ENCODE measurements around the gene CACNA1C. TPM values are rescaled to one million over a fixed set of nuclear protein-coding genes. Genes with fewer than 3 reads are reported as not detected.

The CACNA1C gene
- total and polyA plus RNA-seq, 5 donors, result 34.6 to 163 (median 123) TPM

DNA sequence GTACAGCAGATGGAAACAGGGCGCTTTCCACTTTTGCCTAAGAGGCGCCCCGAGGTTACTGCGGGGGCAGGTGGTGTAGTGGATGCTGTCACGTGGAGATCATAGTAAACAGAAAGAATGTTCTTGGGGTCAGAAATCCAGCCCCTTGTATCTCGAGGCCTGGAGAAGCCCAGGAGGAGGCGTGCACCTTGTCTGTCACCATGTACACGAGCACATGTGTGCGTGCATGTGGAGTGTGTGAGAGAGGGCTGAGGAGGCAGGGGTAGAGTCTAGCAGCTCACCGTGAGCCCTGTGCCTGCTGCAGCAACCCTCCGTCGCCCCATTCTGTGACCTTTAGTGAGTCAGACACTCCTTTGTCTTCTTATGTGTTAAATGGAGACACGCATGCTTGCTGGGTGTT, 59.0 kb downstream of the CACNA1C start:
- H3K27ac ChIP-seq (ENCODE audit: low read length), result peak overlapping the region; percentile 40
- no peaks in the 10 kb centered on the region for H3K27me3 ChIP-seq (ENCODE audit: control insufficient read depth, insufficient read depth)
- intact Hi-C loops (cut with DNase I), result no loop called here
- no peak overlapping the region for H3K4me3 ChIP-seq (ENCODE audit: low read length)
- H3K4me1 ChIP-seq (ENCODE audit: control insufficient read depth, insufficient read depth, low read length), result peaks cover 14% of the 10 kb centered on the region
- ATAC-seq (no peak), DNase-seq (no peak)
- H3K9me3 ChIP-seq (ENCODE audit: control insufficient read depth, low read length), result no peaks in the 10 kb centered on the region
- WGBS, result 68% methylated on average over 13 of the region's 13 CpGs

DNA sequence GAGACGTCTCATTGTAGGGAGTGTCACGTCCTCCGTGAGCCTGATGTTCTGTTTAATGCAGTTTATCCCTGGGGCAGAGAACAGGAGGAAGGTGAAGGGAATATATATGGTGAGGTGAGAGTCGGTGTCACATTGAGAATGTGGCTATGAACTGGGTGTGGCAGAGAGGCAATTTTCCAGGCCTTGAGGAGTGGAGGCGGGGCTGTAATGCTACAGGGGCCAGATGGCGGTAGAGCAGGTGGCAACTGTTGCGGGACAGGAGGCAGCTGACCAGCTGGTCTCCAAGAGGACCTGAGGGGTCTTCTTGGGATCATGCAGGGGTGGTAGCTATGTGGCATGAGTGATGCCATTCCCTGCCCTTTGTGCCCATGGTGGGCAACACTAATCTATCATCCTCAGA, 59.6 kb downstream of the CACNA1C start:
- Histone ChIP-seq H3K9me3 (ENCODE audit: control insufficient read depth, low read length) (no peaks in the 10 kb centered on the region), H3K27ac (ENCODE audit: low read length) (peak overlapping the region; percentile 40), H3K4me1 (ENCODE audit: control insufficient read depth, insufficient read depth, low read length) (peaks cover 14% of the 10 kb centered on the region), H3K27me3 (ENCODE audit: control insufficient read depth, insufficient read depth) (no peaks in the 10 kb centered on the region), H3K4me3 (ENCODE audit: low read length) (no peak overlapping the region)
- DNase-seq (no peak), ATAC-seq (no peak)
- WGBS, result 81% methylated on average over 7 of the region's 7 CpGs
- intact Hi-C loops (cut with DNase I), result no loop called here

DNA sequence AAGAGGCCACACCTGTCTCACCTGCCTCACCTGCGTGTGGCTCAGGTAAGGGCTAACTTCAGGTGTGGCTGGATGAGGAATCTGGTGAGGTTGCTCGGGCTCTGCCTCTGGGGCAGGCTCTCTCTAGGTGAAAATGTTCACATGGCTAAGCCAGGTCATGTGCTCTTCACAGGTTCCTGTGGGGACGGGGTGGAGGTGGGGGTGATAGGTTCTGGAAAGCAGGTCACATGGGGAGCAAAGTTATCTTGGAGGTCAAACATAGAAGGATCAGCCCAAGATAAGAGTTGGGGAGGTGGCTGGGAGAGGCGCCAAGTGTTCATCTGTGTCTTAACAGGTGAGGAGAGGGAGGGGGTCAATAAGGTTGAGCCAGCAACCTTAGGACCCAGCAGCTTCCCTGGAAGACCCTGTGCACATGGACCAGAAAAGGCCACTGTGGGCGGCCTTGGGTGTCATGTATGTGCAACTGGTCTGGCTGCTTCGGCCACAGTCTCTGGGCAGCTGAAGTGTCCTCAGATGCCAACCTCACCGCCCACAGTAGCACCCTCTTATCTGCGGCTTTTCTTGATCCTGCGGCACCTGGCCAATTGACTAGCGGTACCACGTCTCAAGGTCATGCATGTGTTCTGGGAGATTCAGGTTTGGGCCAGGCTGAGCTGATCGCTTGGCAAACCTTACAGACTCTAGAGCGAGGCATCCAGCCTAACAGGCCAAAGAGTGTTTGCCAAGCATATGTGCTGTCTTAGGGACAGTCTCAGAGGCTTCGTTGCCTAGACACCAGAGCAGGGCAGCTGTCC, 60.5 kb downstream of the CACNA1C start:
- DNase-seq (peak; percentile 63 to 84 (median 82)), ATAC-seq (peak; percentile 74 to 81)
- no peak overlapping the region for H3K4me3 ChIP-seq (ENCODE audit: low read length)
- H3K4me1 ChIP-seq (ENCODE audit: control insufficient read depth, insufficient read depth, low read length), result peaks cover 14% of the 10 kb centered on the region
- intact Hi-C loops (cut with DNase I), result no loop called here
- H3K27me3 ChIP-seq (ENCODE audit: control insufficient read depth, insufficient read depth), result no peaks in the 10 kb centered on the region
- no peaks in the 10 kb centered on the region for H3K9me3 ChIP-seq (ENCODE audit: control insufficient read depth, low read length)
- WGBS, result 66% methylated on average over 14 of the region's 14 CpGs
- peak overlapping the region; percentile 88 for H3K27ac ChIP-seq (ENCODE audit: low read length)

DNA sequence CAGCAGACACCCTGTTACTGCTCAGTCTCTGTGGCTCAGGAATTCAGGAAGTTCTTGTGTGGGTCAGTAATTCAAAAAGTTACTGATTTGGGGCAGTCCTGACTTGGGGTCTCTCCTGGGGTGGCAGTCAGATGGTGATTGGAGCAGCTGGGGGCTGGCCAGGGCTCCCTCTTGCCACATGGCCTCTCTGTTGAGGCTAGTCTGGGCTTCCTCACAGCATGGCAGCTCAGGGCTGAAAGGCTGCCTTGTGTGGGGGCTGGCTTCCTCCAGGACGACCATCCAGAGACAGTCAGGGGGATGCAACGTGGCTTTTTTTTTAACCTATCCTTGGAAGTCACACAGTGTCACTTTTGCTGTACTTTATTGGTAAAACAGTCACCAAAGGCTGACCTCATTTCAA, 61.3 kb downstream of the CACNA1C start:
- H3K4me1 ChIP-seq (ENCODE audit: control insufficient read depth, insufficient read depth, low read length), result peaks cover 17% of the 10 kb centered on the region
- intact Hi-C loops (cut with DNase I), result no loop called here

DNA sequence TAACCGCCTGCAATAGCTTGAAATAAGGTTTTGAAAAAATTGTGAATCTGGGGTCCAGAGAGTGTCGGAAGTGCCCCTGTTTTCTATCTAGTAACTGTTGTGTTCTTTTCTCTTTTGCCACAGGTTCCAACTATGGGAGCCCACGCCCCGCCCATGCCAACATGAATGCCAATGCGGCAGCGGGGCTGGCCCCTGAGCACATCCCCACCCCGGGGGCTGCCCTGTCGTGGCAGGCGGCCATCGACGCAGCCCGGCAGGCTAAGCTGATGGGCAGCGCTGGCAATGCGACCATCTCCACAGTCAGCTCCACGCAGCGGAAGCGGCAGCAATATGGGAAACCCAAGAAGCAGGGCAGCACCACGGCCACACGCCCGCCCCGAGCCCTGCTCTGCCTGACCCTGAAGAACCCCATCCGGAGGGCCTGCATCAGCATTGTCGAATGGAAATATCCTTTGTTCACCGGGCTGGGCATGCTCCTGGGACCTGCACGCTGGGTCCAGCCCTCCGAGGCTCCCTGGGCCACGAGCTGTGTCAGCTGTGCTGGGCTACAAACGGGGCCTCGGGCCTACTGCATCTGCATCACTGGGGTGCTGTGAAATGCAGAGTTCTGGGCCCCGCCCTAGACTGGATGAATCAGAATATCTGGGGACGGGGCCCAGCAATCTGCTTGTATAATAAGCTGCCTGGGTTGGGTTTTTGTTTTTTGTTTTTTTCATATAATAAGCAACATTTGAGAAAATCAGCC, 62.5 kb downstream of the CACNA1C start:
- H3K27me3 ChIP-seq (ENCODE audit: control insufficient read depth, insufficient read depth), result no peaks in the 10 kb centered on the region
- H3K4me1 ChIP-seq (ENCODE audit: control insufficient read depth, insufficient read depth, low read length), result peaks cover 17% of the 10 kb centered on the region
- no peak for ATAC-seq
- no peak overlapping the region for H3K4me3 ChIP-seq (ENCODE audit: low read length)
- no peak overlapping the region for H3K27ac ChIP-seq (ENCODE audit: low read length)
- 95% methylated on average over 31 of the region's 31 CpGs for WGBS
- intact Hi-C loops (cut with DNase I), result no loop called here
- DNase-seq, result peak in 1 of 3 donors; percentile 58
- H3K9me3 ChIP-seq (ENCODE audit: control insufficient read depth, low read length), result no peaks in the 10 kb centered on the region

More for the DNA sequence above, 61.3 kb downstream of the CACNA1C start:
- 55% methylated on average over 2 of the region's 2 CpGs for WGBS
- no peaks in the 10 kb centered on the region for H3K27me3 ChIP-seq (ENCODE audit: control insufficient read depth, insufficient read depth)
- H3K4me3 ChIP-seq (ENCODE audit: low read length), result no peak overlapping the region
- ATAC-seq (no peak), DNase-seq (no peak)
- no peaks in the 10 kb centered on the region for H3K9me3 ChIP-seq (ENCODE audit: control insufficient read depth, low read length)
- H3K27ac ChIP-seq (ENCODE audit: low read length), result peak overlapping the region; percentile 88

DNA sequence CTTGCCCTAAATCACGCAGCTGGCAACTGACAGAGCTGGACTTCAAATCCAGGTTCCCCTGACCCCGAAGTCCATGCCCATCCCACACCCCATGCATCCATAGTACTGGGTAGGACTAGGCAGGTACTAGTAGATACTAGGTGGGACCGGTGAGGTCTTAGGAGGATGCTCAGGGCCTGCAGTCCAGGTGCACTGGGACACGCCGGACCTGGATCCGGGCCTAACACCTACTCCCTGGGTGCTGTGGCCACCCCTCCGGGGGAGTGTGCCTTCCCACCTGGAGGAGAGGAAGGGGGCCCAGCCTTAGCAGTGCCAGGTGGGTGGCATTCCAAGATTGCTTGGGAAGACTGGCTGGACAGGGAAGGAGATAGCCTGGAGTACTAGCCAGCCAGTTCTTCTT, 64.8 kb downstream of the CACNA1C start:
- H3K4me1 ChIP-seq (ENCODE audit: control insufficient read depth, insufficient read depth, low read length), result peaks cover 13% of the 10 kb centered on the region
- intact Hi-C loops (cut with DNase I), result no loop called here
- H3K27ac ChIP-seq (ENCODE audit: low read length), result no peak overlapping the region
- no peak overlapping the region for H3K4me3 ChIP-seq (ENCODE audit: low read length)
- no peaks in the 10 kb centered on the region for H3K27me3 ChIP-seq (ENCODE audit: control insufficient read depth, insufficient read depth)
- H3K9me3 ChIP-seq (ENCODE audit: control insufficient read depth, low read length), result no peaks in the 10 kb centered on the region
- ATAC-seq (no peak), DNase-seq (no peak)
- 94% methylated on average over 7 of the region's 7 CpGs for WGBS

DNA sequence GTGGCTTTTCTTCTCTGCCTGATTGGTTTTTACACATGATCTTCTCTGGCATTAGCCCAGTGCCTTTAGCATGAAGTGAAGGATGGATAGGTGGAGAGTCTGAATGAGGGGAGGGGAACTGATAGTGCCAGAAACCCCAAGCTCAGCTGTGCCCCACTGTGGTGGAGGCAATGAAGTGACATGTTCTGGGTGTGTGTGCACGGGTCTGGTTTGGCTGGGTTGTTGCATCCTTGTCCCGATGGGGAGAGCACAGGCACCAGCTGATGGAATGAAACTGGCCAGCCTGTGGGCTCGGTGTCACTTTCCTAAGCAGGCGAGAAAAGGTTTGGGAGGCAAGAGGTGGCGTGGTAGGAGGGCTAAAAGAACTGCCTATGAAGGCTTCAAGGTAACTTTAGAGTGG, 65.3 kb downstream of the CACNA1C start:
- no peaks in the 10 kb centered on the region for H3K9me3 ChIP-seq (ENCODE audit: control insufficient read depth, low read length)
- DNase-seq (no peak), ATAC-seq (no peak)
- no peak overlapping the region for H3K27ac ChIP-seq (ENCODE audit: low read length)
- H3K4me3 ChIP-seq (ENCODE audit: low read length), result no peak overlapping the region
- peaks cover 10% of the 10 kb centered on the region for H3K4me1 ChIP-seq (ENCODE audit: control insufficient read depth, insufficient read depth, low read length)
- intact Hi-C loops (cut with DNase I), result no loop called here
- no peaks in the 10 kb centered on the region for H3K27me3 ChIP-seq (ENCODE audit: control insufficient read depth, insufficient read depth)
- 81% methylated on average over 5 of the region's 5 CpGs for WGBS

DNA sequence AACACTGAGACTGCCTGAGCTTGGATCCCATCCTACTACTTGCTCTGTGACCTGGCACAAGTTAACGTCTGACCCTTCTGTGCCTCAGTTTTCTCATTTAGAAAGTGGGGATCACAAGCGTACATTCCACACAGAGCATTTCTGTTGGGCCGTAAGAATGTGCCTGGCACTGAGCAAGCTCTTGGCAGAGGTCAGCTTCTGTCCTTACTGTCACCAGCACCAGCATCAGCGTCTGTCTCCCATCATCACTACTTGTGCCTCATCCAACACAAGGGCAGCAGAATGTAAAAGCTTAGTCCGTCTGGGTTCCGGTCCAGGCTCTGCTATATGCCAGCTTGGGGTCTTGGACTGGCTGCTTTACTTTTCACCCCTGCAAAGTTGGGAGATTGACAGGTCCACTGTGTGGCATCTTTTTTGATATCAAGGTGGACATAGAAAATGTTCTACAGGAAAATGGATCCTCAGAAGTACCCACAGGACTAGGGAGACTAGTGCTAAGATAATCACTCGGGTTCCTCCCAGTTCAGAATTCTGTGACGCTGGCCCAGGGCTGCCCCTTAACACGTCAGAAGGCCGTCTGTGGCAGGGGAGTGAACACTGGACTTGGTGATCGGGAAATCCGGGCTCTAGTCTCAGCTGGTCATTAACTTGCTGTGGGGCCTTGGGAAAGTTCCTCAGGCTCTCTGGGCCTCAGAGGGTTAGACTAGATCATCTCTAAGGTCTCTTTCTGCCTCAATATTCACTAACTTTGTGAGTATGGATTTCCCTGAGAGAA, 65.9 kb downstream of the CACNA1C start:
- peaks cover 4% of the 10 kb centered on the region for H3K4me1 ChIP-seq (ENCODE audit: control insufficient read depth, insufficient read depth, low read length)
- WGBS, result 67% methylated on average over 12 of the region's 12 CpGs

DNA sequence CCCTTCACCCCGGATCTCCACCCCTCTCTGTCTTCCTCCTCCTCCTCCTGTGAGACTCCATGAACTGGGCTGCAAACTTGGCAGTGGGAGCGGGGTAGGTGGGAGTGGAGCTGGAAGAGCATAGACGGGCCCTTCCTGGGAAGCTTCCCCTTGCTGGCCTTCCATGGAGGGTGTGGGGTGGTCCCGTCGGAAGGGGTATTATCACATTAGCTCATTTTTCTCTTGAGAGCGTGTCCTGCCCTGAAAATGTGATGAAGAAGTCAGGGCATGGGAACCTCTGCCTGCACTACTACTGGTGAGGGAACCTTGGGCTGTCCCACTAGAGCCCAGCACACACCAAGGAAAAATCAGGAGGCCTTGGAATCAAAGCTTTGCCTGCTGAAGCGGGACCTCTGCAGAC, 66.5 kb downstream of the CACNA1C start:
- ATAC-seq (peak; percentile 2 to 10), DNase-seq (no peak)
- no peaks in the 10 kb centered on the region for H3K27me3 ChIP-seq (ENCODE audit: control insufficient read depth, insufficient read depth)
- H3K27ac ChIP-seq (ENCODE audit: low read length), result no peak overlapping the region
- H3K4me3 ChIP-seq (ENCODE audit: low read length), result no peak overlapping the region
- H3K4me1 ChIP-seq (ENCODE audit: control insufficient read depth, insufficient read depth, low read length), result peaks cover 3% of the 10 kb centered on the region
- H3K9me3 ChIP-seq (ENCODE audit: control insufficient read depth, low read length), result no peaks in the 10 kb centered on the region
- WGBS, result 73% methylated on average over 7 of the region's 7 CpGs
- intact Hi-C loops (cut with DNase I), result no loop called here

More for the DNA sequence above, 65.9 kb downstream of the CACNA1C start:
- H3K9me3 ChIP-seq (ENCODE audit: control insufficient read depth, low read length), result no peaks in the 10 kb centered on the region
- H3K4me3 ChIP-seq (ENCODE audit: low read length), result no peak overlapping the region
- H3K27me3 ChIP-seq (ENCODE audit: control insufficient read depth, insufficient read depth), result no peaks in the 10 kb centered on the region
- peak in 1 of 2 donors; percentile 9 for ATAC-seq
- no peak overlapping the region for H3K27ac ChIP-seq (ENCODE audit: low read length)
- intact Hi-C loops (cut with DNase I), result no loop called here
- no peak for DNase-seq

DNA sequence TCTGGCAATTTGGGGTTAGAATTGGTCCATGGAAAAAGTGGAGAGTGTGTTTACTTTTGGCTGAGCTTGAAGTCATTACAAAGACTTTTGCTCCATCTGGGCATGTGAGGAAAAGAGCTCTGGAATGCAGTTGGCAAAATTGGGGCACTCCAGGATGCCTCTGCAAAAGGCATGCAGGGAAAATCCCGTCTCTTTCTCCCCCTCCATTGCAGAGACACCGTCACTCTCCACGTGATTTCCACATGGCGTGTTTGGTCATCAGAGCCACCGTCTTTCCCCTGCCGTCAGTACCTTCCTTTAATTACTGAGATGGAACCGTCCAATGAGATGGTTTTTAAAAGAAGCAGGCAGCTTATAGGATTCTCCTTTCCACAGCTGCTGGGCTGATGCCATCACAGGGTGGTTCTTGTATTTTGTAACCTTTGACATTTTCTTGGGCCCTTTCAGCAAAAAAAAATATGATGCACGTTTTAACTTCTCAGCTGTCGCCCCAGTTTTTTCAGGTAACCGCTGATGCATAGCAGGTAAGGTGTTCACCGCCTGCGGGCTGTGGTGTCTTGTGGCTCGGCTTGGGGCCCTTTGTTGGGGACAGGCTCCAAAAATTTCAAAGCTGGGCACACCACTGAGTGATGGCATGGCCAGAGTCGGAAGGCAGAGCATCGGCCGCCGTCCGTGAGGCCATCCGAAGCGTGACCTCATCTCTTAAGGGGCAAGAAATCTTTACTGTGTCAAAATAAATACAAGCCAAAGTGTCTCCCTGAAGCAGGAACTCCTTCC, 68.4 kb downstream of the CACNA1C start:
- Histone ChIP-seq H3K27me3 (ENCODE audit: control insufficient read depth, insufficient read depth) (no peaks in the 10 kb centered on the region), H3K4me3 (ENCODE audit: low read length) (no peak overlapping the region), H3K27ac (ENCODE audit: low read length) (no peak overlapping the region), H3K4me1 (ENCODE audit: control insufficient read depth, insufficient read depth, low read length) (peaks cover 3% of the 10 kb centered on the region), H3K9me3 (ENCODE audit: control insufficient read depth, low read length) (no peaks in the 10 kb centered on the region)
- DNase-seq (no peak), ATAC-seq (no peak)
- WGBS, result 90% methylated on average over 20 of the region's 20 CpGs
- intact Hi-C loops (cut with DNase I), result no loop called here
